Neural cell (in vitro differentiated cells): ENCODE results near the gene ISYNA1.

Source experiments
- CTCF ChIP-seq: fragments of 450-650 bp; IDR thresholded peaks from 2 replicates; pipeline ENCODE4 v1.5.1; 2014; ENCODE audit warnings: antibody characterized with exemption, mild to moderate bottlenecking, moderate library complexity; ENCODE audit not compliant: poor library complexity, severe bottlenecking
- EZH2 ChIP-seq: fragments of 200-600, 300-800 bp; shearing (Covaris generic), sonication (generic); IDR thresholded peaks from 2 replicates; pipeline ENCODE4 v1.6.1; 2014; ENCODE audit warnings: antibody characterized with exemption, low read length, borderline replicate concordance, mild to moderate bottlenecking; ENCODE audit not compliant: insufficient read depth, poor library complexity, severe bottlenecking

GRCh38 chr19:18480006-18480691, 42.2 kb upstream of the ISYNA1 start:
- TF ChIP-seq EZH2 = no peak
- TF ChIP-seq CTCF = no peak
